IMR-90 (cell line): ENCODE results near the gene UNC13C.

Source experiments
- BHLHE40 ChIP-seq: fragments of 150-350 bp; IDR thresholded peaks from 2 replicates; pipeline ENCODE4 v1.6.1; 2016; ENCODE audit warnings: mild to moderate bottlenecking, low read depth, low read length
- CEBPB ChIP-seq: IDR thresholded peaks from 2 replicates; pipeline ENCODE4 v1.6.1; 2012; ENCODE audit warnings: low read depth, low read length, improper control_type of control experiment
- CHD1 ChIP-seq: IDR thresholded peaks from 2 replicates; pipeline ENCODE4 v1.6.1; 2012; ENCODE audit warnings: low read depth, low read length, improper control_type of control experiment
- ELK1 ChIP-seq: fragments of 150-350 bp; IDR thresholded peaks from 2 replicates; pipeline ENCODE4 v1.6.1; 2016; ENCODE audit warnings: low read depth, mild to moderate bottlenecking, low read length, moderate library complexity, borderline replicate concordance
- FOS ChIP-seq: fragments of 150-350 bp; IDR thresholded peaks from 2 replicates; pipeline ENCODE4 v1.6.1; 2016; ENCODE audit warnings: low read depth, low read length
- MAFK ChIP-seq: IDR thresholded peaks from 2 replicates; pipeline ENCODE4 v1.6.1; 2012; ENCODE audit warnings: low read depth, low read length, improper control_type of control experiment
- MXI1 ChIP-seq: IDR thresholded peaks from 2 replicates; pipeline ENCODE4 v1.6.1; 2012; ENCODE audit warnings: low read depth, mild to moderate bottlenecking, low read length, moderate library complexity, borderline replicate concordance
- POLR2A ChIP-seq: IDR thresholded peaks from 2 replicates; pipeline ENCODE4 v1.6.1; 2012; ENCODE audit warnings: mild to moderate bottlenecking, low read depth, low read length
- RCOR1 ChIP-seq: IDR thresholded peaks from 2 replicates; pipeline ENCODE4 v1.6.1; 2012; ENCODE audit warnings: mild to moderate bottlenecking, low read length, improper control_type of control experiment; ENCODE audit not compliant: insufficient replicate concordance
- RFX5 ChIP-seq: IDR thresholded peaks from 2 replicates; pipeline ENCODE4 v1.8.0; 2012; ENCODE audit warnings: low read depth, mild to moderate bottlenecking, low read length, moderate library complexity
- SMC3 ChIP-seq: fragments of 150-350 bp; IDR thresholded peaks from 2 replicates; pipeline ENCODE4 v1.6.1; 2016; ENCODE audit warnings: low read depth, mild to moderate bottlenecking, antibody characterized with exemption, low read length, moderate library complexity
- USF2 ChIP-seq: fragments of 150-350 bp; IDR thresholded peaks from 2 replicates; pipeline ENCODE4 v1.6.1; 2017; ENCODE audit warnings: mild to moderate bottlenecking, antibody characterized with exemption, low read length, low read depth
- TF ChIP-seq, protein P1 (sequence below): conservative IDR thresholded peaks from 2 replicates; pipeline ENCODE4 v1.5.1; 2012; ENCODE audit warnings: mild to moderate bottlenecking, low read depth, low read length, improper control_type of control experiment

GRCh38 chr15:54519577-54519976 is 541.3 kb downstream of the UNC13C start:
- TF ChIP-seq, protein P1, sequence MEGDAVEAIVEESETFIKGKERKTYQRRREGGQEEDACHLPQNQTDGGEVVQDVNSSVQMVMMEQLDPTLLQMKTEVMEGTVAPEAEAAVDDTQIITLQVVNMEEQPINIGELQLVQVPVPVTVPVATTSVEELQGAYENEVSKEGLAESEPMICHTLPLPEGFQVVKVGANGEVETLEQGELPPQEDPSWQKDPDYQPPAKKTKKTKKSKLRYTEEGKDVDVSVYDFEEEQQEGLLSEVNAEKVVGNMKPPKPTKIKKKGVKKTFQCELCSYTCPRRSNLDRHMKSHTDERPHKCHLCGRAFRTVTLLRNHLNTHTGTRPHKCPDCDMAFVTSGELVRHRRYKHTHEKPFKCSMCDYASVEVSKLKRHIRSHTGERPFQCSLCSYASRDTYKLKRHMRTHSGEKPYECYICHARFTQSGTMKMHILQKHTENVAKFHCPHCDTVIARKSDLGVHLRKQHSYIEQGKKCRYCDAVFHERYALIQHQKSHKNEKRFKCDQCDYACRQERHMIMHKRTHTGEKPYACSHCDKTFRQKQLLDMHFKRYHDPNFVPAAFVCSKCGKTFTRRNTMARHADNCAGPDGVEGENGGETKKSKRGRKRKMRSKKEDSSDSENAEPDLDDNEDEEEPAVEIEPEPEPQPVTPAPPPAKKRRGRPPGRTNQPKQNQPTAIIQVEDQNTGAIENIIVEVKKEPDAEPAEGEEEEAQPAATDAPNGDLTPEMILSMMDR: no peak
- TF ChIP-seq CEBPB (no peak), POLR2A (no peak), RFX5 (no peak), MAFK (no peak), RCOR1 (no peak), FOS (no peak), CHD1 (no peak), BHLHE40 (no peak), MXI1 (no peak), ELK1 (no peak), USF2 (no peak), SMC3 (no peak)
